Mucosa of gallbladder (tissue), 1 donor: ENCODE results near the gene POU6F2. TPM values are rescaled to one million over a fixed set of nuclear protein-coding genes. Genes with fewer than 3 reads are reported as not detected.
"Not testable (repeated sequence)": the region's sequence is repeated elsewhere in the genome, so short reads cannot be mapped to it uniquely, and the experiment has no call there.

Experiments
- DNase-seq: peaks from one replicate; pipeline ENCODE4 v3.0.0-alpha.2; 2020; ENCODE audit warnings: low spot score
- total RNA-seq: library from RNA; stranded (reverse); gene quantifications from one replicate; pipeline ENCODE4 v1.2.1, GENCODE V29; 2021
- donor health status: DM: no; HTN: no; CAD: no.

Gene POU6F2
- total RNA-seq, 1 donor from 2014 or later, result 7.9 TPM

DNA sequence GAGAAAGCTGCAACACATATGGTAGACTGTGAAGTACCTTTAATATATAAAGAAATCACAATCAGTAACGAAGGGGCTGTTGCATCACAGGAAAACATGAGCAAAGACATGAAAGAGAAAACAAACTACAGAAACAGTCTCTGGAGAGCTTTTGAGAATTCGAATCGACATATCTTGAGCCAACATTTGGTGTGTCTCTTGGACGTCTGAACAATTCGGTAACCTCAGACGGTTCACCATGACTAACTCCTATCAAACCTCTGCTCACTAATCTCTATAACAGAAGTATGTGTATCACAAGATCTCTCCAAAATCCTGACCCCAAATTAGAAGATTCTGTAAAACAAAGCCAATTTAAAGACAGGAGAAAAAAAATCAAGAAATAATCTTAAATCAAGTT is 326.5 kb downstream of the POU6F2 start:
- DNase-seq, result no peak

DNA sequence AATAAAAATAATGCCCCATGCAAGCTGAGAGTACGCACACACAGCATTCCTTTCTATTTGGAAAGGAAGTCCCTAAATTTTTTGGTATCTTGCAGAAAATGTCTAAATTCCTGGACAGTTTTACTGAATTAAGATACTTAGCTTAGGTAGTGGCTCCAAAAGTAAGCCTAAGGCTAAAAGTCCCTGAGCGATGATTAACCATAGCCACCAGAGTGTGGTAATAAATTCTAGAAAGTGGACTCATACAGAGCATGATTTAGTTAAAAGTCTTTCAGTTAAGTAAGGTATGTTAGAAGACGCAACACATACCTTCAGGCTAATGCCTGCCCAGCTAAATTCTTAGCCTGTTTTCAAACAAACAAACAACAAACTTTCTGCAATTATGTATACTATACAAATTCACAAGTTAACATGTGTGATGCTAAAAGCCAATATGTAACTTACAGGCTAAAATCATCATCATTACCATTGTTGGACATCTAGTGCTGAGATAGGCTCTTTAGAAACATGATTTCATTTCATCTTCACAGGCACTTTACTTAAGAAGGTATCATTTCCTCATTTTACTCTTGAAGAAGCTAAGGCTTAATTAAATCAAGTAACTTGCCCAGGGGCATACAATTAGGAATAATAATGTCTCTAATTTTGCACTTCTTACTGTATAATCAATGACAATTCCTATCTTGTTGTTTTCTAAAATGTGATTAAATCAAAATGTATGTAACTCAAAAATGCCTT is 327.1 kb downstream of the POU6F2 start:
- no peak for DNase-seq

DNA sequence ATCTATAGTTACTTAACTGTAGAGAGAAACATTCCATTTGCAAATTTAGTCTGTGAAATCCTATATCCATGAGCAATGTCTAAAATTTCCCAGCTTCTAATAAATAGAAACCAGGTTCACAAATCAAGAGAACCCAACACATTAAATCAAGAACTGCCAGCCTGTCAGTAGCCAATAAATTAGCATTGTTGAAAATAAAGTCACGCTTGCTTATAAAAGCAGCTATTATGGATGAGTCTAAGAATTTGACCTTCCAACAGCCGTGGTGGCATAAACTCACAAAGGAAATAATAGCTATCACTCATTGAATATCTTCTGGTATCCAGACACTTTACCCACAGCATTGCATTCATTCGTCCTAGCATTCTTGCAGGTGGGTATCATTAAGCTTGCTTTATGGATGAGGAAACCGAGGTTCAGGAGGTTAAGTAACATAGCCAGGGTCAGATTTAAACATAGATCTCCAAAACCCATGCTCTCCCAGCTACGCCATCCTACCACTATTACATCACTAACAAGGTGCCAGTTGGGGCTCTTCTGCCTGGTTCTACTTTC is 328.4 kb downstream of the POU6F2 start:
- no peak for DNase-seq

DNA sequence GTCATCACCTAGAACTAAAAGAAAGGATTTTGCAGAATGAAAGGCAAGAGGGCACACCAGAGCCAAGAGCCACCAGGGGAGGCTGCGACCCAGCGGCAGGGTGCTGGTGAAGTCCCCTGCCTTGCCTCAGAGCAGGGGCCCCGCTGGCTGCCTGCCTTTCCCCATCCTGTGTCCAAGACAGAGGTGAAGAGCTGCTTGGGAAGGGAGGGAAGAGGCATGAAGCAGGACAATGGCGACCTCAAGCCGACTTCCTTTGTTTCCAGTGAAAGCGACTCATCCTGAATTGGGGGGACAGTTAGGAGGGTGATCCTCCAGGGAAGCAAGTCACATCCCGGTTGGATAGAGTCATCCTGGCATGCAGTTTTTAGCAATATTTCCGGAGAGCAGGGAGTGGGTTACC is 333.0 kb downstream of the POU6F2 start:
- DNase-seq, result no peak

DNA sequence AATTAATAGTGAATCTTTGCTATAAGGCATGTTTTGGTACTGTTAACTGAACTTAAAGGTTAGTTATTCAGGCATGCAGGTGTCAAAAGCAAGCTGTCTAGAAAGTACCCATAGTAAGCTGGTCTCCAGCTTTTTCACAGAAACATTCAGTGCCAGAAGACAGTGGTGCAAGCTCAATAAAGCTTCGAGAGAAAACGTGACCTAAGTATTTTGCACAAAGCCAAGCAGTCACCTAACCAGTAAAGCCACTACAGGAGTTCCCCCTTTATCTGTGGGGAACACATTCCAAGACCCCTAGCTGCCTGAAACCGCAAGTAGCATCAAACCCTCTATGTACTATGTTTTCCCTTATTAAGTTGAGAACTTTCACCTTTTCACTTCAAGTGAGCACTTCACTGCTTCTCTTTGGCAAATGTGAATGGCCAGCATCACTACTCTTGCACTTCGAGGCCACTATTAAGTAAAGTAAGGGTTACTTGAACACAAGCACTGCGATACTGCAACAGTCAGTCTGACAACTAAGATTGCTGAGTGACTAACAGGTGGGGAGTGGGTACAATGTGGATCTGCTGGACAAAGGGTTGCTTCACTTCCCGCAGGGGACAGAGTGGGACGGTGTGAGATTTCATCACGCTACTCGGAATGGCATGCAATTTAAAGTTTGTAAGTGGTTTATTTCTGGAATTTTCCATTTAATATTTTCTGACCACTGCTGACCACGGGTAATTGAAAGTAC is 334.7 kb downstream of the POU6F2 start:
- DNase-seq, result no peak

DNA sequence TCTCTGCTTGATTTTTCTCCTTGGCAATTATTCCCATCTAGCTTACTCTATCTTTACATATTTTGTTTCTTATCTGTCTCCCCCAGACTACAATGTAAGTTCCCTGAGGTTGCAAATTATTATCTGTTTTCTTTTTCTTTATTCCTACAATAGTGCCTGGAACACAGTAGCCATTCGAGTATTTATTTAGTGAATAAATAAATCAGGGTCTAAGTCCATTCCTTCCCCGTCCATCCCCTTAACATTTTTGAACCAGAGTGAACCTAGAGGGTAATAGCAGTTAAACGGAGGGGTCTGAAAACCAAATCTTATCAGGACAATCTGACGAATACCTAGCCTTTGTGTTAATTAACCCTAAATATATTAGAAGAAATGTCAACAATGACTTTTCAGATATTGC is 335.7 kb downstream of the POU6F2 start:
- no peak for DNase-seq

DNA sequence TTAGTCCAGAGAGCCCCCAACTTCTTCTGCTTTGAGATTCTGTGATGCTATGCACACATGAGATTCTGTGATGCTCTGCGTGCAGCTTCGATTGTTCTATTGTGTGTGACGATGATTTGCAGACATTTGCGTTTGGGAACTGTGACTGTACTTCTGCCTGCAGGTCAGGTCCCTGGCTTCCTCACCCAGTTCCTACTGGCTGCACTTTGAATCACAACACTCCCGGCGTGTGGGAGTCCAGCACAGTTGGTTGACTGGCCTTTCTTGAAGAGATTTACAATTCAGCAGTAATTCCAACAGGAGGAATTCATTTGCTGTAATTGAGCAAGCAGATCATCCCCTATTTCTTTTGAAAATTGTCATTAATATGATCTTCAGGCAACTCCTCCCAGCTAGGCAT is 336.3 kb downstream of the POU6F2 start:
- no peak for DNase-seq

DNA sequence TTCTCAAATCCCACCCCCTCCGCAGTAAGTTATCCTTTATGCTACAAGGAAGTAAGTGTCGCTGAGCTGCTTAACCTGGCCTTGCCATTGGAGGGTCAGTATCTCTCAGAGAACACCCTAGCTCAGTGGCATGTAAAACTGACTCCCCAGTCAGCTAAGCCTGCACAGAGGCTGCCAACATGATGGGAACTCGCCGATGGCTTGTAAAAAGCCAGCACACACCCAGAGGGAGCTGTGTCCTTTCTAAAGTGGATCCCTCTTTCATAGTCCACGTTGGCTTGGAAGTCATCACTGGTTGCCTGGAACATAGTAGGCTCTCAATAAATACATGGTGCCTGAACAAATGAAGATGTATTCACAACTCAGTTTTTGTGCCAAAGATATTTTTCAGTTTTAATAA is 339.4 kb downstream of the POU6F2 start:
- no peak for DNase-seq

DNA sequence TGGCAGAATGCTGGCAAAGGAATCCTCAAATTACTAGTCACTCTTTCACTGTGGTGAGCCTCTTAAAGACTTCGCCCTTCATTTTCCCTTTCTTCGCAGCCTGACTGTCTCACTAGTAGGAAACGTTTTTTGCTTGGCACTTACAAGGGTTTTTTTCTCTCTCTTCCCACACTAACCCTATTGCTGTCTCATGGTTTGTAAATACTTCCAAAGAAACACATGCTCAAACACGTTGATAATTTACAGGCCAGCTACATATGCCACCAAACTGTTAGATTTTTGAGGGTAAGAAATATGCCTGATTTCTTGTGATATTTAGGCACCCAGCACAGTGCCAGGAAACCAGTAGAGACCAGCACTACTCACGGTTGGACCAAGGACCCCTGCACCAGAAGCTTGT is 340.2 kb downstream of the POU6F2 start:
- no peak for DNase-seq

DNA sequence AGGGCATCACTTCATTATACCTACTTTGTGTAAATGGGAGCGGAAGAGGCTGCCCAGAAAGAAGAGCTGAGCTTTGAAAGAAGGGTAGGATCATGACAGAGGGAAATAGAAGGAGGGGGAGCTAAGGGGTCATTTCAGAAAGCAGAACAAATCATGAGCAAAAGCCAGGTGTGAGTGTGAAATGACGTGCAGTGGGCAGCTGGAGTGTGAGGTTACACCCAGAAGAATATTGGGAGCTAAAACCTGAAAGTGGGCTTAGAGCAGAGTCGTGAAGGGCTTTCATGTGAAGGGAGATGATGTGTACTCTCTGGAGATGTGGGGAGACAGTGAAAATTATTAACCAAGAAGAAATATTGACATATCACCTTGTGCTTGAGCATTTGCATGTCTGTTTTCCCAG is 343.5 kb downstream of the POU6F2 start:
- no peak for DNase-seq

DNA sequence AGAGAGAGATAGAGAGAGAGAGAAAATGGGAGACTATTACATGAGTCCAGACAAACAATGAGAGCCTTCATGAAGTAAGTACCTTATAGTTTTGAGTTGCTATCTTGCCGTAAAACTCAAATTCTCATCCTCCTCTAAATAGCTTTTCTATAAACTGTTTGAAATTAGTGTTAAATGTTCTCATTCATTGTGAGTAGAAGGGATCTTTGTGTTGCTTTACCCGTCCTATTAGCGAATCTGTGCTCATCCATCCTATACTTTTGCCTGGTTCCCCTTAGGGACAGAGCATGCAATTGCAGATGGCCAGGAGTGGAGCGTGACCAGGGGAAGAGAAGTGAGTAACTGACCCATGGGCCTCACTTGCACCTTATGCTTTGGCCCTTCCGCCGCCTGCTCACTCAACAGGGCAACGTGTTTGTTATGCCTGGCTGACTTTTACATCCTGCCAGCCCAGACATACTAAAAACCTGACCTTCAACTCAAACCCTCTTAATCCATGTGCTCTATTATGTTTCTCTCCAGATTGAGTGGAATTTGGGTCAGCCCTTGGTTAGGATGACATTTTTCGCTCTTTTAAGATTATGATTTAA is 344.3 kb downstream of the POU6F2 start:
- DNase-seq, result no peak

DNA sequence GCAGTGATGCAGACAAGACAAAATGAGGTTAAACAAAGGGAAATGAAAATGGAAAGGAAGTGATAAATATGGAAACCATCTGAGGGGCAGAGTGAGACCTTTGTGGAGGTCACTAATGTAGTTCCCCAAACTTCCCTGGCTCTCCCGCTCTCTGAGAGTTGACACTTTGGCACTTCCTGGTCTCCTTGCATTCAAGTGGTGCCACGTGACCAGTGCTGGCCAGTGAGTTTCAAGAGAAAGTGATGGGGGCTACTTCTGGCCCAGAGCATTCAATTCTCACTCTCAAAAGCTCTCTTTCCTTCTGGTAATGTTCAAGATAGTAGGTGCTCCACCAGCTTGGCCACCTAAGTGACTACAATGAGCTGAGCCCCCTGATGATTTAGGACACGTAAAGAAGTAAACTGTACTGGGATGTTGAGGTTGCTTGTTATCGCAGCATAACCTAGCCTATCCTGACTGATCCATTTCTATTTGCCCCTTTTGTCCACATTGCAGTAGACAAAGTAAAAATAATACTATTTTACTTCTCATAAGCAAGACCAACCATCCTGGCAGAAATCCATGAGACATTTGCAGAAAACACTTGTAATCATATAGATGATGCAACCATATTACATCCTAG is 346.5 kb downstream of the POU6F2 start:
- no peak for DNase-seq

DNA sequence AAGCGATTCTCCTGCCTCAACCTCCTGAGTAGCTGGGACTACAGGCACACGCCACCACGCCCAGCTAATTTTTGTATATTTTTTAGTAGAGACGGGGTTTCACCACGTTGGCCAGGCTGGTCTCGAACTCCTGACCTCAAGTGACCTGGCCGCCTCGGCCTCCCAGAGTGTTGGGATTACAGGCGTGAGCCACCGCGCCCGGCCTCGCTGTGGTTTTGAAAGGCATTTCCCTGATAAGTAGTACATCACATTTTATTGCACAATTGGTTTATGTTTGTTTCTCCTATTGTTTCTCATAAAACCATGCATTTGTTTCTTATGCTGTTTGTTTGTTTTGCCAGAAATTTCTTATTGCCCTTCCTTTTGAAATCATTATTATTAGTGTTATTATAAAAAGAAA is 353.9 kb downstream of the POU6F2 start:
- not testable (repeated sequence) for DNase-seq

DNA sequence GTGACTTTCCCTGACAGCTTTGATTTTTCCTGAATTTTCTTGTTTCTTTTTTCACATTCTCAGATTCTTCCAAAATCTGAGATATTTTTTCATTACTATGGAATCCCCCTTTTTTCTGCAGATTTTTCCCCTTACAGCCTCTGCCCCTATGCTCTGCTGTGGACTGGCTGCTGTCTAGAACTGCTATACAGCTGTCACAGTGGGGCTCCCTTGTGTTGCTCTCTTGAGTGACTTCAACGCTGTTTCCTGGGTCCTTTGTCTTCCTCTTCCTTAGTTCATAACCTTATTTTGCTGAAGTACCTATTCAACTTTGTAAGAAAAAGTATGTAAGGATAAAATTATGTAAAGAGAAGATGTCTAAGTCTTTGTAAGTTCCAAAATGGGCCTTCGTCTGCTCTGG is 354.4 kb downstream of the POU6F2 start:
- no peak for DNase-seq

DNA sequence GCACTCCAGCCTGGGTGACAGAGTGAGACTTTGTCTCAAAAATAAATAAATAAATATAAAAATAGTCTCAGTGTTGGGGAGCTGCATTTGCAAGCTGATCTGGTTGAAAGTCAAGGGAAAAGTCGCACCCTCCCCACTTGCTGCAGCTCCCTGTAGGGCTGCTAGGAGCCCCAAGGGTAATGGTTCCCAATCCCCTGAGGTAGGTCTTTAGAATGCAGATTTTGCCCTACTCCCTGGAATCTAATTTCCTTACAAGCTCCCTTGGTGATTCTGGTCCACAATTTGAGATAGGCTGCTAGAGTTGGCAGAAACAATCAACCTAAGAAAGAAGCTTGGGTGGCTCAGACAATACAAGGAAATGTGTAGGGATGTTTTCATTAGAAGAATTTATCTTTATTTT is 356.0 kb downstream of the POU6F2 start:
- DNase-seq, result no peak

DNA sequence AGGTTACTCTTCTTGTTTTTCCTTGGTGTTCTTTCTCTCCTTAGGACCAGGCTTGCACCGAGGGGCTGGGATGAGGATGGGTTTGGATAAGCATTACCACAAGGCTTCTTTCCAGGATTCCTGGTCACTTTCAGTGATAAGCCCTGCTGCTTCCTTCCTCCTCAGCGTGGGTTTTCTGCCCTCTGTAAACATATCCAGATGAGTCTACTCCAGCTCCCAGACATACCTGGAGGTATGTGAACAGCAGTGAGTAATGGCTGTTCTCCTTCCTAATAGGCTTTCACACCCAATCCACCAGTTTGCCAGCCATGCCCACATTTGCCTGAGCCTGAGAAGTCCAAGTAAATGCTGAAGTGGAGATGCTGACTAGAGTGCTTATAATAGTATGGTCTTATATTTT is 358.7 kb downstream of the POU6F2 start:
- DNase-seq, result no peak

DNA sequence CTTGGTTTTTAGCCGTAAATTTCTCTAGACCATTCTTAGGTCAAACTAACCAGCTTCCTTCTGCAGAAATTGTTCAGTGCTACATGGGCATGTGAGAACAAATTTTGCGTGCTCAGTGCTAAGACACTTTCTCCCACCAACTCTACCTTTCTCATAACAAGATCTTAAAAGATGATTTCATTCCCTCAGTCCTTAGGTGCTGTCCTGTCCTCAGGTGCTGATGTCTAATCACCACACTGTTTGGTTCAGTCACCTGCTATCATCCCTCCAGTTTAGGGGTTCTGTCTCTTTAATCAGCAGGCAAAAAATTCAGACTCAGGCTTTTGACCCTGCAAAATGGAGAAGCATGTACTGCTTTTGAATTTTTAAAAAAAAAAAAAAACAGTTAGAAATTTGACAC is 361.0 kb downstream of the POU6F2 start:
- DNase-seq, result no peak

DNA sequence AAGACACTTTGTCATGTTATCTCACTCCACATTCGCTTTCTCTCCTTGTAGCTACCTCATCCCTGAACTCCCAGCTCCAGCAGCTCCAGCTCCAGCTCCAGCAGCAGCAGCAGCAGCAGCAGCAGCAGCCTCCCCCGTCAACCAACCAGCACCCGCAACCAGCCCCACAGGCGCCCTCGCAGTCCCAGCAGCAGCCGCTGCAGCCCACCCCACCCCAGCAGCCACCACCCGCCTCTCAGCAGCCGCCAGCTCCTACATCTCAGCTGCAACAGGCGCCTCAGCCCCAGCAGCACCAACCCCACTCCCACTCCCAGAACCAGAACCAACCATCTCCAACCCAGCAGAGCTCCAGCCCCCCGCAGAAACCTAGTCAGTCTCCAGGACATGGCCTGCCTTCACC is 361.9 kb downstream of the POU6F2 start:
- no peak for DNase-seq

DNA sequence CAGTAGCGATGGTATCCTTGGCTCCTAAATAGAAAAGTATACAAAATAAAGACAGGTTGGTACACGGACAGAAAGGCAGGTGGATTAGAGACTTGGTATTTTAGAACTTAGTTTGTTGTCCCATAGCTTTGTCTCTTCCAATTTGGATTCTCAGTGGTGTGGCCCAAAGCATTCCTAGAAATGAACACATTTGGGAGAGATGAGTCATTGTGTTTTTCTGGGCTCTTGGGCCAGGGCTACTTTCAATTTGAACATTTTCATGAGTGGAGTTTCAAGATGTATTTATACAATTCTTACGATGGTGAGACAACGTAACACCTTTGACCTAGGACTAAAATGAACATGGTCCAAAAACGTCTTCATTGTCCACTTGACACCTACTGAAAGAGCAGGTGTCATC is 363.4 kb downstream of the POU6F2 start:
- no peak for DNase-seq

DNA sequence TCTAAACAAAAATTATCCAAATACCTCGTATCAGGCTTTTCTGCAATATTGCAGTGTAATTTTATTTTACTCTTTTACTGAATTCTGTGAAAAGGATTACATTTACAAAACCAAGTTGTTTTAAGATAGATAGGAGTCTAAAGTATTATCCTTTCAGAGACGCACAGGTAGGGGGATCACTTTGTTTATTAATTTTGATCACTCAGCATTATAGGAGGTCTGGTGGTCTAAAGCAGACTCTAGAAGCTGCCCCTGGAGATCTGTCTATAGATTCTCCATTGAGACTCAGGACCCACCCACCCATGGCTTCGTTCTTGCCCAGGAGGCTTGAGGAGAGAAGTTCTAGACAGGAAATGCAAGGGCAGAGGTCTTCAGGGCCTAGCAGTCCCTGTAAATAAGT is 365.1 kb downstream of the POU6F2 start:
- no peak for DNase-seq

DNA sequence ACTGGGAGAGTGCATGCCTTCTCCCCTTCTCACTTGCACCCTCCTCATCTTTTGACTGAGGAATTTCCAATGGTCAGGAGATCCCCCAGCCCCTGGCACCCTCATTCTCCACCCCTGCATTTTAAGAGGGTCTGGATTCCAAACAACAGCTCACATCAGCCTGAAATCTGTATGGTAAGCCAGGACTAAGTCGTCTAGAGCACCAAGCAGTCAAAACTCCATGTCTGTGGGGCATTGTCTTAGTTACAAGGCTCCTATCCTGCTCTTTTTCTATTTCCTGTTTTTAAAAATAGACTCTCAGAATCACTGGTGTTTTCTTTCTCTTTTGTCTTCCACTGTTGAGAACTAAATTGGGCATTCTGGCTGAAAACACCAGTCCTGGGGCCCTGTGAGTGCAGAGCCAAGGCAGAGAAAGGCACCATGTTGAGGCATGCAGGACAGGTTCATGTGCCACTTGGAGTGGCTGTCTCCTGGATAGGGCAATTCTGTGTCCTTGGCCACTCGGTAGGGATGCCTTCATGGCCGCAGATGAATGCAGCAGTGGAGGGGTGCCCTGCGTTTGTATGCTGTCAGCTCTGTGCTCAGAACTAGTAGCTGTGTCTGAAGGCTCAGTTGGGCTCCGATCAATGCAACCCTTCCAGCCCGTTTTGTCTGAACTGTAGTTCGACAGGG is 371.9 kb downstream of the POU6F2 start:
- no peak for DNase-seq
